Uterus (tissue), 4 donors: Measurements from ENCODE around the gene COL4A3. TPM values are rescaled to one million over a fixed set of nuclear protein-coding genes. Genes with fewer than 3 reads are reported as not detected.

Experiments used
- DNase-seq, 2 donors: peaks; one replicate each; pipeline ENCODE4 v3.0.0-alpha.2; 2019 to 2020
- H3K27ac ChIP-seq, 2 donors: fragments of 200-600 bp; sonication (generic); 1 replicate in 1 of 2; 2 replicates in 1 of 2; pipeline ENCODE4 v1.5.1; 2016 to 2018
- H3K27me3 ChIP-seq, 2 donors: fragments of 200-600 bp; sonication (generic); one replicate each; pipeline ENCODE4 v1.5.1; 2018 to 2019; ENCODE audit warnings: control low read depth in 1 of 2
- H3K36me3 ChIP-seq, 2 donors: fragments of 200-600 bp; sonication (generic); one replicate each; pipeline ENCODE4 v1.5.1; 2019; ENCODE audit warnings: control low read depth in 1 of 2
- H3K4me1 ChIP-seq, 2 donors: fragments of 200-600 bp; sonication (generic); one replicate each; pipeline ENCODE4 v1.5.1; 2018 to 2019; ENCODE audit warnings: control low read depth in 1 of 2
- H3K4me3 ChIP-seq, 2 donors: fragments of 200-600 bp; sonication (generic); 1 replicate in 1 of 2; 2 replicates in 1 of 2; pipeline ENCODE4 v1.5.1; 2018 to 2019; ENCODE audit warnings: mild to moderate bottlenecking in 1 of 2
- H3K9me3 ChIP-seq, 2 donors: fragments of 200-600 bp; sonication (generic); one replicate each; pipeline ENCODE4 v1.5.1; 2019; ENCODE audit warnings: control low read depth in 1 of 2
- POLR2A ChIP-seq, 2 donors: fragments of 450-650 bp; IDR thresholded peaks; one replicate each; pipeline ENCODE4 v1.6.1; 2016; ENCODE audit warnings: antibody characterized with exemption in 2 of 2, mild to moderate bottlenecking in 1 of 2, moderate library complexity in 1 of 2
- intact Hi-C: fragments of 100-400 bp; cut with DNase I; formaldehyde crosslinking; loops from one replicate; pipeline ENCODE4 v1.15.1; 2023; ENCODE audit warnings: low total_unique reads
- total RNA-seq, 4 donors: library from RNA; depleted of rRNA in 3 of 4; stranded (reverse); fragments of >200 nt in 3 of 4; gene quantifications; one replicate each; pipeline versions ENCODE4 v1.1.0 to v1.2.4, GENCODE V29; 2014 to 2023
- TF ChIP-seq, protein P1 (sequence below), 4 experiments: fragments of 200-600 bp in 2 of 4; fragments of 450-650 bp in 2 of 4; sonication (generic) in 2 of 4; IDR thresholded peaks; one replicate each; pipeline ENCODE4 v1.5.1; 2016 to 2019; ENCODE audit warnings: antibody characterized with exemption in 4 of 4, mild to moderate bottlenecking in 2 of 4, moderate library complexity in 1 of 4
- donor health status: DM: yes; HTN: yes; CAD: no.

The COL4A3 gene
- total RNA-seq, 4 donors from 2014 or later: 0.26 to 7.6 (median 3.5) TPM

DNA sequence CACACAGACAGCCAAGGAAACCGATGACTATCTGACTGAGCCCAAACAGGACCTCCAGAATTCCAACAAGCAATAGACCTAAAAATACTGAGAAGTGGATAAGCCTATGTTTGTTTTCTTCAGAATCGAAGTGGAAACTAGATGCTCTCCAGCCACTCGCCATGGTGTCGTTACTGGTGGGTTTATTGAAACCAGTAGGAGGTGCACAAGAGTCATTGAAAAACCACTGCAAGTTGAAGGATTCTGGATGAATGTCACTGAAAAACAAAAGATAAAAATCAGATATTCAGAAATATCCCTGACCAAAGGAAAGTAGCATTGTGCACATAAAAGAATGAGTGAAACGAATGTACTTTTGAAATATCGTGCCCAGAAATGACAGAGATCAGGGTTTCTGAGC lies 199.3 kb downstream of the COL4A3 start:
- Histone ChIP-seq H3K27ac (no peak overlapping the region), H3K36me3 (no peaks in the 10 kb centered on the region), H3K9me3 (no peaks in the 10 kb centered on the region), H3K27me3 (no peaks in the 10 kb centered on the region), H3K4me3 (no peak overlapping the region), H3K4me1 (no peaks in the 10 kb centered on the region)
- no peak for DNase-seq
- TF ChIP-seq, protein P1, sequence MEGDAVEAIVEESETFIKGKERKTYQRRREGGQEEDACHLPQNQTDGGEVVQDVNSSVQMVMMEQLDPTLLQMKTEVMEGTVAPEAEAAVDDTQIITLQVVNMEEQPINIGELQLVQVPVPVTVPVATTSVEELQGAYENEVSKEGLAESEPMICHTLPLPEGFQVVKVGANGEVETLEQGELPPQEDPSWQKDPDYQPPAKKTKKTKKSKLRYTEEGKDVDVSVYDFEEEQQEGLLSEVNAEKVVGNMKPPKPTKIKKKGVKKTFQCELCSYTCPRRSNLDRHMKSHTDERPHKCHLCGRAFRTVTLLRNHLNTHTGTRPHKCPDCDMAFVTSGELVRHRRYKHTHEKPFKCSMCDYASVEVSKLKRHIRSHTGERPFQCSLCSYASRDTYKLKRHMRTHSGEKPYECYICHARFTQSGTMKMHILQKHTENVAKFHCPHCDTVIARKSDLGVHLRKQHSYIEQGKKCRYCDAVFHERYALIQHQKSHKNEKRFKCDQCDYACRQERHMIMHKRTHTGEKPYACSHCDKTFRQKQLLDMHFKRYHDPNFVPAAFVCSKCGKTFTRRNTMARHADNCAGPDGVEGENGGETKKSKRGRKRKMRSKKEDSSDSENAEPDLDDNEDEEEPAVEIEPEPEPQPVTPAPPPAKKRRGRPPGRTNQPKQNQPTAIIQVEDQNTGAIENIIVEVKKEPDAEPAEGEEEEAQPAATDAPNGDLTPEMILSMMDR (IDR thresholded peaks at IDR 0.05): no peak
- no peak for TF ChIP-seq POLR2A (IDR thresholded peaks at IDR 0.05)
- intact Hi-C loops: no loop called here

Other genes starting within 250 kb of the COL4A3 start
- 1 to 10 TPM in 3 of 4 donors, under 1 TPM in 1; 0.76 to 6.4 (median 3.4) TPM for gene COL4A4, start 419 bp upstream of the COL4A3 start, total RNA-seq
- 10 to 100 TPM; 15.1 to 99.1 (median 88.3) TPM for gene MFF, start 160.6 kb downstream of the COL4A3 start, total RNA-seq
- not detected for gene TM4SF20, start 214.7 kb downstream of the COL4A3 start, total RNA-seq
- gene SCYGR1, start 223.3 kb downstream of the COL4A3 start, total RNA-seq: not detected